ENCODE data around the gene GHDC.

DNA sequence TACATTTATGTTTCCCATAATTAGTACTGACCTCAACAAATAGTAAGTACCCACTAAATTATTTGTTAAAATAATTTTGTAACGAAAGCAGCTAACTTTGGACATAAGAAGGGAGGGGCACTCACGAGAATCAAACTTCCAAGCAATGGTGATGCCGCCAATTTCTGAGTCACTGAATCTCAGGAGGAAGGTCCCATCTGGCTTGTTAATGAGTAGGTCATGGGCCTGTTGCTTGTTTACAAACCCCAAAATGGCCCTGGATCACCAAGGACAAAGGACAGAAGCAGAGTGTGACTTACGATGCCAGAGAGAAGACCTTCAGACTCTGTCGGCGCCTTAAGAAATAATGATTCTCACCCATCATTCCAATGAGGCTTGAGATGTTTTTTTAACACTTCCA, 15.8 kb upstream of the GHDC start:
- TF ChIP-seq CHD2 (IDR thresholded peaks at IDR 0.05; ENCODE audit: low read length) (no peak), ATF2 (IDR thresholded peaks at IDR 0.05; ENCODE audit: low read length) (no peak), POLR2AphosphoS5 (IDR thresholded peaks at IDR 0.05; ENCODE audit: low read depth, low read length) (no peak), RFX5 (IDR thresholded peaks at IDR 0.05; ENCODE audit: borderline replicate concordance, low read depth, low read length) (no peak), POLR2A (IDR thresholded peaks at IDR 0.05; ENCODE audit: control extremely low read depth in 1 of 2, low read depth in 2 of 2, low read length in 2 of 2) (no peak), TAF1 (IDR thresholded peaks at IDR 0.05; ENCODE audit: low read depth, low read length) (no peak), RAD21 (IDR thresholded peaks at IDR 0.05 in 1 of 2, conservative IDR thresholded peaks at IDR 0.05 in 1 of 2; ENCODE audit: low read depth in 2 of 2, low read length in 2 of 2) (no peak)
- TF ChIP-seq, protein P1, sequence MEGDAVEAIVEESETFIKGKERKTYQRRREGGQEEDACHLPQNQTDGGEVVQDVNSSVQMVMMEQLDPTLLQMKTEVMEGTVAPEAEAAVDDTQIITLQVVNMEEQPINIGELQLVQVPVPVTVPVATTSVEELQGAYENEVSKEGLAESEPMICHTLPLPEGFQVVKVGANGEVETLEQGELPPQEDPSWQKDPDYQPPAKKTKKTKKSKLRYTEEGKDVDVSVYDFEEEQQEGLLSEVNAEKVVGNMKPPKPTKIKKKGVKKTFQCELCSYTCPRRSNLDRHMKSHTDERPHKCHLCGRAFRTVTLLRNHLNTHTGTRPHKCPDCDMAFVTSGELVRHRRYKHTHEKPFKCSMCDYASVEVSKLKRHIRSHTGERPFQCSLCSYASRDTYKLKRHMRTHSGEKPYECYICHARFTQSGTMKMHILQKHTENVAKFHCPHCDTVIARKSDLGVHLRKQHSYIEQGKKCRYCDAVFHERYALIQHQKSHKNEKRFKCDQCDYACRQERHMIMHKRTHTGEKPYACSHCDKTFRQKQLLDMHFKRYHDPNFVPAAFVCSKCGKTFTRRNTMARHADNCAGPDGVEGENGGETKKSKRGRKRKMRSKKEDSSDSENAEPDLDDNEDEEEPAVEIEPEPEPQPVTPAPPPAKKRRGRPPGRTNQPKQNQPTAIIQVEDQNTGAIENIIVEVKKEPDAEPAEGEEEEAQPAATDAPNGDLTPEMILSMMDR (IDR thresholded peaks at IDR 0.05; ENCODE audit: control extremely low read depth in 1 of 3, insufficient read depth in 1 of 3, low read depth in 1 of 3, low read length in 3 of 3), result no peak
- TF ChIP-seq, protein P2, sequence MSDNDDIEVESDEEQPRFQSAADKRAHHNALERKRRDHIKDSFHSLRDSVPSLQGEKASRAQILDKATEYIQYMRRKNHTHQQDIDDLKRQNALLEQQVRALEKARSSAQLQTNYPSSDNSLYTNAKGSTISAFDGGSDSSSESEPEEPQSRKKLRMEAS (IDR thresholded peaks at IDR 0.05), result no peak
